Measurements from ENCODE around the gene PTPRN2. TPM values are rescaled to one million over a fixed set of nuclear protein-coding genes. Genes with fewer than 3 reads are reported as not detected.
A peak's percentile ranks its signal among the peaks of the same experiment; 100 is the strongest.

The PTPRN2 gene
- total RNA-seq, 1 donor from 2014 or later = 0.33 TPM

- no peak for ATAC-seq
- peak; percentile 35 for DNase-seq (ENCODE audit: low spot score)
Observed at GRCh38 chr7:158289761-158290523, 297.7 kb downstream of the PTPRN2 start.

- DNase-seq (ENCODE audit: low spot score) (no peak), ATAC-seq (no peak)
Observed at GRCh38 chr7:158289231-158289630, 298.4 kb downstream of the PTPRN2 start.

- no peak for DNase-seq (ENCODE audit: low spot score)
- ATAC-seq = no peak
Observed at GRCh38 chr7:158286210-158286609, 301.4 kb downstream of the PTPRN2 start.

GRCh38 chr7:158285383-158285770 is 302.2 kb downstream of the PTPRN2 start:
- ATAC-seq = no peak
- DNase-seq (ENCODE audit: low spot score) = no peak

- no peak for ATAC-seq
- DNase-seq (ENCODE audit: low spot score) = no peak
Observed at GRCh38 chr7:158284617-158285382, 302.8 kb downstream of the PTPRN2 start.

- ATAC-seq (no peak), DNase-seq (ENCODE audit: low spot score) (peak; percentile 41)
Observed at GRCh38 chr7:158284121-158284520, 303.5 kb downstream of the PTPRN2 start.

GRCh38 chr7:158283016-158283974 is 304.3 kb downstream of the PTPRN2 start:
- no peak for ATAC-seq

GRCh38 chr7:158282461-158283001 is 305.1 kb downstream of the PTPRN2 start:
- ATAC-seq = no peak
- DNase-seq (ENCODE audit: low spot score) = peak; percentile 16

More at GRCh38 chr7:158283016-158283974, 304.3 kb downstream of the PTPRN2 start:
- peak; percentile 28 for DNase-seq (ENCODE audit: low spot score)

GRCh38 chr7:158281441-158281840 is 306.2 kb downstream of the PTPRN2 start:
- DNase-seq (ENCODE audit: low spot score) (peak; percentile 23), ATAC-seq (no peak)

GRCh38 chr7:158280448-158281144 is 307.0 kb downstream of the PTPRN2 start:
- ATAC-seq = no peak
- DNase-seq (ENCODE audit: low spot score) = peak; percentile 6

GRCh38 chr7:158279539-158280447 is 307.8 kb downstream of the PTPRN2 start:
- ATAC-seq (no peak), DNase-seq (ENCODE audit: low spot score) (peak; percentile 33)

- ATAC-seq = no peak
- peak; percentile 30 for DNase-seq (ENCODE audit: low spot score)
Observed at GRCh38 chr7:158278745-158279320, 308.8 kb downstream of the PTPRN2 start.

GRCh38 chr7:158277219-158278141 is 310.1 kb downstream of the PTPRN2 start:
- ATAC-seq = no peak
- DNase-seq (ENCODE audit: low spot score) = no peak

- no peak for ATAC-seq
- DNase-seq (ENCODE audit: low spot score) = no peak
Observed at GRCh38 chr7:158276414-158277218, 311.0 kb downstream of the PTPRN2 start.

- DNase-seq (ENCODE audit: low spot score) (no peak), ATAC-seq (no peak)
Observed at GRCh38 chr7:158275711-158276413, 311.8 kb downstream of the PTPRN2 start.

- ATAC-seq (no peak), DNase-seq (ENCODE audit: low spot score) (no peak)
Observed at GRCh38 chr7:158274996-158275395, 312.6 kb downstream of the PTPRN2 start.
